ENCODE results near the gene TBK1.

DNA sequence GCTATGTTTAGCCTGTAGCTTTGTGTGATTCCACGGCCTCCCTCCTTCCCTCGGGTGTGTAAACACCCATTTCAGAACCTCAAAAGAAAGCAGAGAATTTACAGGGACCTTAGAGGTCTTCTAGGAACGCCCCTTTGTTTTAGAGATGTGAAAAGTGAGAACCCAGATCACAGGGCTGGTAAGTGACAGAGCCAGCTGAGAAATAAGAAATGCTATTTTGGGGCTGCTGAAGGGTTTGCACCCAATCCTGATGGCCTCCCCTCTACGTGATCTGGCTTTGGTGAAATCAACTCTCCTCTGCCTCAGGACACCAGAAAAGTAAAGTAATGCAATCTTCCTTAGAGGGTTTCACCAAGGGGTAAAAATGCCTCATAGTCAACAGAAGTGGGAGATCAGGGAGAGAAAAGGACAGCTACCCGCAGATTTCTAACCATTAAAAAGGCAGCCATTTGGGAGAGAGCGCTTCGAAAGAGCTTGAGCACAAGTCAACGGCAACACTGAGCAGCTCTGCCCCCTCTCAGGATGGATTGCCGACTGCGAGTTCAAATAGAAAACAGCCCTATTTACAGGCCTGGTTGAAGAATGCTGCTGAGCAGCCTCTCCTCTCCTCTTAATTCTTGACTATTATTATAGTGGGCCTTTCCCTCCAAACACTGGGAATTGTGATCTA lies 79.9 kb downstream of the TBK1 start:
- TF ChIP-seq, protein P1, sequence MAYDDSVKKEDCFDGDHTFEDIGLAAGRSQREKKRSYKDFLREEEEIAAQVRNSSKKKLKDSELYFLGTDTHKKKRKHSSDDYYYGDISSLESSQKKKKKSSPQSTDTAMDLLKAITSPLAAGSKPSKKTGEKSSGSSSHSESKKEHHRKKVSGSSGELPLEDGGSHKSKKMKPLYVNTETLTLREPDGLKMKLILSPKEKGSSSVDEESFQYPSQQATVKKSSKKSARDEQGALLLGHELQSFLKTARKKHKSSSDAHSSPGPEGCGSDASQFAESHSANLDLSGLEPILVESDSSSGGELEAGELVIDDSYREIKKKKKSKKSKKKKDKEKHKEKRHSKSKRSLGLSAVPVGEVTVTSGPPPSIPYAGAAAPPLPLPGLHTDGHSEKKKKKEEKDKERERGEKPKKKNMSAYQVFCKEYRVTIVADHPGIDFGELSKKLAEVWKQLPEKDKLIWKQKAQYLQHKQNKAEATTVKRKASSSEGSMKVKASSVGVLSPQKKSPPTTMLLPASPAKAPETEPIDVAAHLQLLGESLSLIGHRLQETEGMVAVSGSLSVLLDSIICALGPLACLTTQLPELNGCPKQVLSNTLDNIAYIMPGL (CRISPR knock-in tag; IDR thresholded peaks at IDR 0.05): no peak
- TF ChIP-seq CTCF (IDR thresholded peaks at IDR 0.05) (no peak), ESRRA (CRISPR knock-in tag; IDR thresholded peaks at IDR 0.05; ENCODE audit: borderline replicate concordance) (no peak), STAT6 (CRISPR knock-in tag; conservative IDR thresholded peaks at IDR 0.05; ENCODE audit: low read depth) (no peak), SMAD4 (CRISPR knock-in tag; IDR thresholded peaks at IDR 0.05) (no peak), ZNF423 (CRISPR knock-in tag; IDR thresholded peaks at IDR 0.05) (no peak), RORB (CRISPR knock-in tag; IDR thresholded peaks at IDR 0.05) (no peak), ETV6 (CRISPR knock-in tag; IDR thresholded peaks at IDR 0.05) (no peak), CBFB (CRISPR knock-in tag; IDR thresholded peaks at IDR 0.05; ENCODE audit: low read depth) (no peak), TCF7 (CRISPR knock-in tag; IDR thresholded peaks at IDR 0.05; ENCODE audit: low read depth) (no peak), ZNF138 (CRISPR knock-in tag; conservative IDR thresholded peaks at IDR 0.05) (no peak)
- TF ChIP-seq, protein P2, sequence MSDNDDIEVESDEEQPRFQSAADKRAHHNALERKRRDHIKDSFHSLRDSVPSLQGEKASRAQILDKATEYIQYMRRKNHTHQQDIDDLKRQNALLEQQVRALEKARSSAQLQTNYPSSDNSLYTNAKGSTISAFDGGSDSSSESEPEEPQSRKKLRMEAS (CRISPR knock-in tag; IDR thresholded peaks at IDR 0.05): no peak
- TF ChIP-seq, protein P3, sequence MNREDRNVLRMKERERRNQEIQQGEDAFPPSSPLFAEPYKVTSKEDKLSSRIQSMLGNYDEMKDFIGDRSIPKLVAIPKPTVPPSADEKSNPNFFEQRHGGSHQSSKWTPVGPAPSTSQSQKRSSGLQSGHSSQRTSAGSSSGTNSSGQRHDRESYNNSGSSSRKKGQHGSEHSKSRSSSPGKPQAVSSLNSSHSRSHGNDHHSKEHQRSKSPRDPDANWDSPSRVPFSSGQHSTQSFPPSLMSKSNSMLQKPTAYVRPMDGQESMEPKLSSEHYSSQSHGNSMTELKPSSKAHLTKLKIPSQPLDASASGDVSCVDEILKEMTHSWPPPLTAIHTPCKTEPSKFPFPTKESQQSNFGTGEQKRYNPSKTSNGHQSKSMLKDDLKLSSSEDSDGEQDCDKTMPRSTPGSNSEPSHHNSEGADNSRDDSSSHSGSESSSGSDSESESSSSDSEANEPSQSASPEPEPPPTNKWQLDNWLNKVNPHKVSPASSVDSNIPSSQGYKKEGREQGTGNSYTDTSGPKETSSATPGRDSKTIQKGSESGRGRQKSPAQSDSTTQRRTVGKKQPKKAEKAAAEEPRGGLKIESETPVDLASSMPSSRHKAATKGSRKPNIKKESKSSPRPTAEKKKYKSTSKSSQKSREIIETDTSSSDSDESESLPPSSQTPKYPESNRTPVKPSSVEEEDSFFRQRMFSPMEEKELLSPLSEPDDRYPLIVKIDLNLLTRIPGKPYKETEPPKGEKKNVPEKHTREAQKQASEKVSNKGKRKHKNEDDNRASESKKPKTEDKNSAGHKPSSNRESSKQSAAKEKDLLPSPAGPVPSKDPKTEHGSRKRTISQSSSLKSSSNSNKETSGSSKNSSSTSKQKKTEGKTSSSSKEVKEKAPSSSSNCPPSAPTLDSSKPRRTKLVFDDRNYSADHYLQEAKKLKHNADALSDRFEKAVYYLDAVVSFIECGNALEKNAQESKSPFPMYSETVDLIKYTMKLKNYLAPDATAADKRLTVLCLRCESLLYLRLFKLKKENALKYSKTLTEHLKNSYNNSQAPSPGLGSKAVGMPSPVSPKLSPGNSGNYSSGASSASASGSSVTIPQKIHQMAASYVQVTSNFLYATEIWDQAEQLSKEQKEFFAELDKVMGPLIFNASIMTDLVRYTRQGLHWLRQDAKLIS (CRISPR knock-in tag; IDR thresholded peaks at IDR 0.05; ENCODE audit: borderline replicate concordance): no peak
- TF ChIP-seq, protein P4, sequence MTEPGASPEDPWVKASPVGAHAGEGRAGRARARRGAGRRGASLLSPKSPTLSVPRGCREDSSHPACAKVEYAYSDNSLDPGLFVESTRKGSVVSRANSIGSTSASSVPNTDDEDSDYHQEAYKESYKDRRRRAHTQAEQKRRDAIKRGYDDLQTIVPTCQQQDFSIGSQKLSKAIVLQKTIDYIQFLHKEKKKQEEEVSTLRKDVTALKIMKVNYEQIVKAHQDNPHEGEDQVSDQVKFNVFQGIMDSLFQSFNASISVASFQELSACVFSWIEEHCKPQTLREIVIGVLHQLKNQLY (CRISPR knock-in tag; IDR thresholded peaks at IDR 0.05): no peak
